Fibroblast of villous mesenchyme (primary cell): ENCODE data around the gene FAM222A. TPM values are rescaled to one million over a fixed set of nuclear protein-coding genes. Genes with fewer than 3 reads are reported as not detected.

Experiments
- DNase-seq: peaks from one replicate; pipeline ENCODE4 v3.0.0-alpha.2; 2010; ENCODE audit warnings: low read depth
- H3K4me3 ChIP-seq: 2 replicates; pipeline ENCODE4 v1.5.1; 2011; ENCODE audit warnings: low read depth, mild to moderate bottlenecking, low read length
- total RNA-seq: library from RNA; depleted of rRNA; stranded (reverse); fragments of >200 nt; gene quantifications from 2 replicates; pipeline ENCODE4 v1.2.3, GENCODE V29; 2012
- TF ChIP-seq, protein P1 (sequence below): IDR thresholded peaks from 2 replicates; pipeline ENCODE4 v1.5.1; 2012; ENCODE audit warnings: low read depth, mild to moderate bottlenecking, low read length; ENCODE audit not compliant: insufficient read depth

Gene FAM222A
- total RNA-seq, 1 donor: 0.43 TPM

DNA sequence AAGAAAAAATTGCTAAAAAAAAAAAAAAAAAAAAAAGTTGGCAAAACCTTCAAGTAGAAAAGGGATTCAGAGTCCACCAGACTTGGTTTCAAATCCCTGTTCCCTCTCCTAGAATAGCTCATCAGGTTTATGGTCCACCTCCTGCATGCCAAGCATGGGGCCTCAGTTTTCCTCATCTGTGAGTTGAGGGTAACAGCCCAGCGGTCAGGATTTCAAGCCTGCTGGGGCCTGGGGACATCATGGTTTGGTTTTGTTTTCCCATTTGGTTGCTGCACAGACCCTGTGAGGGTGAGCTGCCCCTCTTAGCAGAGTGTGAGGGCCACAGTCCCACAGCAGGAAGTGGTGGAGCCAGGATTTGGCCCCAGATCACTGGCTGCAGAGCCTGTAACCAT lies 12.5 kb downstream of the FAM222A start:
- DNase-seq: no peak
- TF ChIP-seq, protein P1, sequence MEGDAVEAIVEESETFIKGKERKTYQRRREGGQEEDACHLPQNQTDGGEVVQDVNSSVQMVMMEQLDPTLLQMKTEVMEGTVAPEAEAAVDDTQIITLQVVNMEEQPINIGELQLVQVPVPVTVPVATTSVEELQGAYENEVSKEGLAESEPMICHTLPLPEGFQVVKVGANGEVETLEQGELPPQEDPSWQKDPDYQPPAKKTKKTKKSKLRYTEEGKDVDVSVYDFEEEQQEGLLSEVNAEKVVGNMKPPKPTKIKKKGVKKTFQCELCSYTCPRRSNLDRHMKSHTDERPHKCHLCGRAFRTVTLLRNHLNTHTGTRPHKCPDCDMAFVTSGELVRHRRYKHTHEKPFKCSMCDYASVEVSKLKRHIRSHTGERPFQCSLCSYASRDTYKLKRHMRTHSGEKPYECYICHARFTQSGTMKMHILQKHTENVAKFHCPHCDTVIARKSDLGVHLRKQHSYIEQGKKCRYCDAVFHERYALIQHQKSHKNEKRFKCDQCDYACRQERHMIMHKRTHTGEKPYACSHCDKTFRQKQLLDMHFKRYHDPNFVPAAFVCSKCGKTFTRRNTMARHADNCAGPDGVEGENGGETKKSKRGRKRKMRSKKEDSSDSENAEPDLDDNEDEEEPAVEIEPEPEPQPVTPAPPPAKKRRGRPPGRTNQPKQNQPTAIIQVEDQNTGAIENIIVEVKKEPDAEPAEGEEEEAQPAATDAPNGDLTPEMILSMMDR: no peak
- H3K4me3 ChIP-seq: no peak overlapping the region

DNA sequence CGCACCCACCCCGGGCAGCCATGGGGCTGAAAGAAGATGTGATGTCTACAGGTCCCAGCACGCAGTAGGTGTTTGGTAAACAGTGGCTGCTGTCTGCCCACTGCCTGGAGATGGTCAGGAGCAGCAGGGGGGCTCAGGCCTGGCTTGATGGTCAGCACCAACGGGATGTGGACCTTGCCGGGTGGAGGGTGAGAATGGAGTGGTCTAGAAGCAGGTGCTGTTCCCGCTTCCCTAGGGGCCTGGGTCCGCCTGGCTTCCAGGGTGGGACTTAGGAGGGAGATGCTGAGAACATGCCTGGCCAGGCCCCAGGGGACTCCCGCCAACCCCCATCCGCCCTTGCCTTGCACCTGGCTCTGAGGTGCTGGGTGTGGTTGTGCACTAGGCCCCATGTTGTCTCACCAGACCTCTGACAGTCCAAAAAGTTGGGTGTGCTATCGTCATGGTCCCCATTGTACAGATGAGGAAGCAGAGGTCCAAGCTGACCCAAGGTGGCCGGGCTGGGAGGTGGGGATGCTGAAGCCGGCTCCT lies 12.9 kb downstream of the FAM222A start:
- H3K4me3 ChIP-seq: no peak overlapping the region
- DNase-seq: no peak
- TF ChIP-seq, protein P1: no peak

DNA sequence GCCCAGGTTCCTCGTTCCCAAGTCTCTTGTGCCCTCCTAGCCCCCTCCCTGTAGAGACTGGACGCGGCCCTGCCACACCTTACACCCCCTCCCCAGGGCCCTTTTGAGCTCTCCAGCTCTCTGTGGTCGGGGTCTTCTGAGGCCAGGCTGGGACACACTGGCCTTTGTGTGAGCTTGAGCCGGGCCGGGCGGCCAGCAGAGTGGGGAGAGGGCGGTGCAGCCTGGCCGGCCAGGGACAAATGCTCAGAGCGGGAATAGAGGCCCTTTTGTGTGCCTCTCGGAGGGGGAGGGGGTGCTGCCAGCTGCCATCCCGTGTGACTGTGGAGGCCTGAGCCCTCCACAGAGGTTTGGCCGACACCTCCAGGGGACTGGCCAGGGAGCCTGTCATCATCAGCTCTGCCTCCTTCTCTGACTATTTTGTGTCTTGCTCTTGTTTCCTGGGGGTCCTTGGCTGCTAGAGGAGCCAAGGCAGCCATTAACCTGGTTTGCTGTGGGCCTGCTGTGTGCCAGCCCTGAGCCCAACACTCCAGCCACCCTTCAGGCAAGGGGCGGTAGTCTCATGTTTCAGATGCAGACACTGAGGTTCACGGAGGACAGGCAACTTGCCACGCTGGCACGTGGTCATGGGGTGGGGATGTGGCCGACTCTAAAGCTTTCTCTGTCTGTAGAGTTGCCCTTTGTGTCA lies 13.6 kb downstream of the FAM222A start:
- TF ChIP-seq, protein P1: no peak
- DNase-seq: no peak
- no peak overlapping the region for H3K4me3 ChIP-seq

GRCh38 chr12:109727746-109728726 lies 14.4 kb downstream of the FAM222A start:
- DNase-seq: no peak
- TF ChIP-seq, protein P1: no peak

GRCh38 chr12:109728921-109729320 lies 15.3 kb downstream of the FAM222A start:
- TF ChIP-seq, protein P1: no peak
- no peak overlapping the region for H3K4me3 ChIP-seq
- no peak for DNase-seq

More at GRCh38 chr12:109727746-109728726, 14.4 kb downstream of the FAM222A start:
- no peak overlapping the region for H3K4me3 ChIP-seq

DNA sequence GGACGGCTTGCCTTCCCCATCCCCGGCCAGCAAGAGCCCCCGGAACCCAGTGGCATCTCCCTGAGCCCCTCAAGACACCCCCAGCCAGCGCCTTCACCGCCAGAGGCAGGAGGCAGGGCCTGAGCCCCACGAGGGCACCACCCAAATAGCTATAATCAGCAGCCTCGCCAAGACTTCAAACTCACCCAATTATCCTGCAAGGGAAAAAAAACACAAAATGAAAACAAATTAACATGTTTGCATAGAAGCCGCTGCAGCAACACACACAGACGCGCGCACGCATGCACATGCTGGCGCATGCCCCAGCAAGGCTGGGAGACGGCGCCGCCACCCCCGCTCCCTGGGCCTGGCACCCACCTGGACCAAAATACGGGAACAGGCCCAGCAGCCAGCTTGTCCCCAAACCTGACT lies 15.8 kb downstream of the FAM222A start:
- TF ChIP-seq, protein P1: no peak
- no peak overlapping the region for H3K4me3 ChIP-seq
- DNase-seq: no peak
